ENCODE data around the gene EVI5.
"Not testable (repeated sequence)": the region's sequence is repeated elsewhere in the genome, so short reads cannot be mapped to it uniquely, and the experiment has no call there.

GRCh38 chr1:92746255-92746654 lies 38.7 kb downstream of the EVI5 start:
- TF ChIP-seq EZH2 (IDR thresholded peaks at IDR 0.05); POLR2AphosphoS5 (IDR thresholded peaks at IDR 0.05; ENCODE audit: borderline replicate concordance, low read depth, low read length): not testable (repeated sequence)
